SKM-1 treated with dmso at 0.1 percent for 144 hours (cell line): ENCODE data around the gene KXD1.
A peak's percentile ranks its signal among the peaks of the same experiment; 100 is the strongest.
"Not testable (repeated sequence)": the region's sequence is repeated elsewhere in the genome, so short reads cannot be mapped to it uniquely, and the experiment has no call there.

Experiments used
- DNase-seq: peaks from one replicate; lab custom pipeline; 2025; ENCODE audit not compliant: unreplicated experiment; lab: John Stamatoyannopoulos, UW

The KXD1 gene

DNA sequence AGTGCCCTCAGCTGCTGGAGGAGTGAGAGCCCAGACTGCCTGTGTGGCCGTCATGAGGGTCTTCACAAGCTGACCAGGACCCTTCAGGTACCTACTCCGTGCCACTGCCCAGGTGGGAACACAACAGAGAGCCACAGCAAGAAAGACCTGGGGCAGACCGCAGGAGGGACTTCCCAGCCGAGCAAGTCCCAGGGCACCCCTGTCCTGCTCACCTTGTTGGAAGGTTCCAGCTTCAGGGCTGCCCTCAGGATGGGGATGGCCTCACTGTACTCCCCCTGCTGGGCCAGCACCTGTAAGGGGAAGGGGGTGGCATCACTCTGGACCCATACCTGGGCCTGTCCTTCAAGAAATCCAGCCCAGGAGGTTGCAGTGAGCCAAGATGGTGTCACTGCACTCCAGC, 24.6 kb upstream of the KXD1 start:
- DNase-seq = no peak

DNA sequence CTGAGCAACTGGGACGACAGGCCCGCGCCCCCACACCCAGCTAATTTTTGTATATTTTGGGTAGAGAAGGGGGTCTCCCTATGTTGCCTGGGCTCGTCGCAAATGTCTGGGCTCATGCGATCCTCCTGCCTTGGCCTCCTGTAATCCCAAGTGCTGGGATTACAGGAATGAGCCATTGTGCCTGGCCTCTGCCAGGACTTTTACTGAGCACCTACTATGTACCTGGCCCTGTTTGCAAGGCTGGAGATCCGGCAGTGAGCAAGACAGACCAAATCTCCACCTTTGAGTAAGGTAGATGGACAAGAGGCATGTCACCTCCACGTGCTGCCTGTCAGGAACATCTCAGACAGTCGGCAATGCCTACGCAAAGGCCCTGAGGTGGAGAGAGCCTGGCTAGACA, 21.2 kb upstream of the KXD1 start:
- no peak for DNase-seq

DNA sequence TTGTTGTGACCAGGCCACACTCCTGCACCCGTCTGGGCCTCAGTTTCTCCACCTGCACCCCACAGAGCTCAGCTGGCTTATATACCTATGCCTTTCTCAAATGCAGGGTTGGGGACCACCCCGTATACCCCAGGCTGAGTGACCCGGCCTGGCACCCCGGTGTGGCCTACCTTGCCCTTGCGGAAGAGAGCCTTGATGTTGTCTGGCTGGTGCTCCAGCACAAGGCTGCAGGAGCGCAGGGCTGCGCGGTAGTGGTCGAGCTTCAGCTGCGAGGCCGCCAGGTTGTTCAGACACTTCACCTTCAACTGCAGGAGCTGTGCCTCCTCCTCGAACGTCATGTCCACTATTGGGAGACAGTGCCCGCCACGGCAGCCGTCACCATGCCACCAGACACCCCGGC, 20.2 kb upstream of the KXD1 start:
- no peak for DNase-seq

DNA sequence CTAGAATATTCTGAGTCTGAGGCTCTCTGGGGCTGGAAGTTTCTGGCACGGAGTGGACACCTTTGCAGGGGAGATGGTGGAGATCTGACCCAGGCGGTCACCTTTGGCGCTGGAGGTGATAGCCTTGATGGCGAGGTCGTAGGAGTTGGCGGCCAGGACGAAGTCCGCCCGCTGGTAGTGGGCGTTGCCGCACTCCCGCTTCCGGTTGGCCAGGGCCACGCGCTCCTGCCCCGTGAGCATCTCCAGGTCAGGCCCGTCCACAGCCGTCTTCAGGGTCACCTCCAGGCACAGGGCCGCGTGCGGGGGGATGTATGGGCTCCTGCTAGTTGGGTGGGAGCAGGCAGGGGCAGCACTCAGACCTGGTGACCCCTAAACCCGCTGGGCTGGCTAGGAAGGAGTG, 19.6 kb upstream of the KXD1 start:
- no peak for DNase-seq

DNA sequence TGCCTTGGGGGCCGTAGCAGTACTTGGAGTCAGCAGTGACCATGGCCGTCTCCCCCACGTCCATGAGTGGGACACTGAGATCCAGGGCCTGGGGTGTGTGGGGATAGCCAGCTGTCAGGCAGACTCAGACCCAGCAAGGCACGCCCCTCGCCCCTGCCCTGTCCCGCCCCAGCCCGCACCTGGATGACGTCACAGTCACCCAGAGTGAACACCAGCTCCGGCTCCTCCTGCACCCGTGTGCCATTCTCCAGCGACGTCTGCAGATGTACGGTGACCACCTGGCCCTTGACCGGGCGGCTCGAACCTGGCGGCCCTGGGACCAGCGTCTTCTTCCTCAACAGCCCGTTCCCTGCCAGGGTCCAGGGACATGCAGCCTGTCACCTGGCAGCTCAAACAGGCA, 18.3 kb upstream of the KXD1 start:
- no peak for DNase-seq

DNA sequence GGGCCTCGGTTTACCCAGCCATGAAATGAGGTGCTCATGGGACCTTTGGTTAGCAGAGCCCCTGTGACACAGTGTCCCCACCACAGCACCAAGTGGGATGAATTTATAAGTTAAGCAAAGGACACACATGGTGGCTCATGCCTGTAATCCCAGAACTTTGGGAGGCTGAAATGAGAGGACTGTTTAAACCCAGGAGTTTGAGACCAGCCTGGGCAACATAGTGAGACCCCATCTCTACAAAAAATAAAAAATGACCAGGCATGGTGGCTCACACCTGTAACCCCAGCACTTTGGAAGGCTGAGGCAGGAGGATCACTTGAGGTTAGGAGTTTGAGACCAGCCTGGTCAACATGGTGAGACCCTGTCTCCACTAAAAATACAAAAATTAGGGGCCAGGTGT, 17.5 kb upstream of the KXD1 start:
- not testable (repeated sequence) for DNase-seq

DNA sequence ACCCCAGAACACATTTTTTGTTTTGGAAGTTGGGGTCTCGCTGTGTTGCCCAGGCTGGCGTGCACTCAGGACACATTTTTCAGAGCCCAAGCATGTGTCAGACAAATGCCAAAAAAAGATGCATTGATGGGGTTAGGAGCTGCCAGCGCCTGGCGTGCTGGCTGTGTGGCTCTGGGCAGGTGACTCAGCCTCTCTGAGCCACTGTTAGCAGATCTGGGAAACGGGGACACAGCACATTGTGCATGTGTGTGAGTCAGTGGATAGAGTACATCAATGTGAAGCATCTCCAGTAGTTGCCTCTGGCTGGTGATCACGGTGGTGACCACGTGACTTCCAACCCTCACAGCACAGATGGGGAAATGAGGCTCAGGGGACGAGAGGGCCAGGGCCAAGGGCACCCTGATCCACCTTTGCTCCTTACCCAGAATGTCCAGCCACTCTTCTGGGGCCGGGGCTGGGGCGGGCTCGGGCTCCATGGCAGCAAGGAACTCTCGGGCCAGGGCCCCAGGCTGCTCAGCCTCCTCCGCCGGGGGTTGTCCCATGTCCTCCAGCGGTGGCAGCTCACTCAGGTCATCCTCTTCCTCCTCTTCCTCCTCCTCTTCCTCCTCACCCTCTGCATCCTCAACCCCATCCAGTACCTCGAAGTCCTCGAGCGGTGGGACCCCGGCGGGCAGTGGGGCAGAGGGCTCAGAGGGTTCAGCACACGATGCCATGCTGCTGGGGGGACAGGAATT, 16.2 kb upstream of the KXD1 start:
- no peak for DNase-seq

DNA sequence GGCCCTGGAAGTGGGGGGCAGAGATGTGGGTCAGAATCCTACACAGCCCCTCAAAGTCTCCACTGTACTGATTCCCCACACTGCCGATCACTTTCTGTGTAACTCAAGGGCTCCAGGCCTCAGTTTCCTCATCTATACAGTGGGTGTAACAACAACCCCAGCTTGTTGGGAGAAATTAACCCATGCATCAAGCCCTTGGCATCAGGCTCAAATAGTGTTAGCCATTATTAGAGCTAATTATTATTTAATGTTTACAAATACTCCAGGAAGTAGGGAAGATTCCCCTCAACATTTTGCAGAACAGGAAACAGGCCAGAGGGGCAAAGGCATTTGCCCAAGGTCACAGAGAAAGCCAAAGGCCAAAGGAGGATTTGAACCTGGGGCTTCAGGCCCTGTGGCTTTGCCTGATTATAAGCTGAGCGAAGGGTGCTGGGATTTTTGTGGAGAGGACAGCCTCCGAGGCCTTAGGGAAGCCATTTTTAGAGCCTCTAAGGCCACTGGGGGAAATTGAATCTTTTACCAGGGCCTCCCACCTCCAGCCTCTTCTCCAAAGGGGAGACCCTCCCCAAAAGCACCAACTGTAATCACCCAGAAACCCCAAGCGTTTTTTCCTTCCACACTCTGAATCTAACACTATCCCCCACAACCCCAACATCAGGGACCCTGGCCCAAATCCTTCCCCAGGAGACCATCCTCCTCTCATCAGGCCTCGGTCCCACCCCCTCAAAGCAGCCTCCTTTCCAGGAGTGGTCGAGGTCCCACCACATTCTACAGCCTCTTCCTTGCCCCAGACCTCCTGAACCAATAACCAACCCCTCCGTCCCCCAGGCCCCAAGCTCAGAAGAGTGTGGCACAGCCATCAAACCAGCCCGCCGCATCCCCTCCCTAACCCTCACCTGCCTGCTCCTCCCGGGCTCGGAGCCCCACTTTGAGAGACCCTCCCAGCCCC, 15.4 kb upstream of the KXD1 start:
- no peak for DNase-seq

DNA sequence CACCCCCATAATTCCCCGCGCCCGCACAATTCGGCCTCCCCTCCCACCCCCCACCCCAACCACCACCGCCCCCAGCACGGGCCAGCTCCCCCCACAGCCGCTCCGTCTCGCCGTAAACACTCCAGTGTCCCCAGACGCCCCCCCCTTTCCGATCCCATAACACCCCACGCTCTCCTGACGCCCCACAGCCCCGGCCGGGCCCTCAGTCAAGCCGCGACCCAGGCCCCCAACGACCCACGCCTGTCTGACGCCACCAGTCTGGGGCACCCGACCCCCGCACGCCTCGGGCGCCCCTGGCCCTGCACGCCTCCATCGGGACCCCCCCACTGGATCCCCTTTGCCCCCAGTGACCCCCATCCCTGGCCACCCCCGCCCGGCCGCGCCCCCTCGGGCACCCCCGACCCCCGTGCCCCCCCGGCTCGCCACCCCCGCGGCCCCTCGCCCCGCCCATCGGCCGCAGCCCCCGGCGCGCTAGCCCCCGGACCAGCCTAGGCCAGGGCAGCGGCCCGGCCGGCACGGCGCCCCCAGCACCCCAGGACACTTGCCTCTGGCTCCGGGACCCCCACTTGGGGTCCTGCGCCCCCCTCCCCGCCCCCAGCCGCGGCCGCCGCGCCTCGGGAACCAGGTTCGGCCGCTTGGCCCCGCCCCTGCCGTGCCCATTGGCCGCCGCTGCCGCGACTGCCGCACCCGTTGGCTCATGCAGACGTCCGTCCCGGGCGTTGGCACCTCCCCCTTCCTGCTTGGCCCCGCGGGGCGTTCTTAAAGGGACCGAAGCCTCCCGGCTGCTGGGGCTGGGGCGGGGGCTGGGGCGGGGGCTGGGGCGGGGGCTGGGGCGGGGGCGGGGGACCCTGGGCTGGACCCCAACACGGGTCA, 14.5 kb upstream of the KXD1 start, which contains the start of gene FKBP8:
TSS of gene FKBP8 (minus strand) at position 633 of the 873 bp plus-strand sequence. CDS start 1,603 bp downstream, outside the sequence.
- peak; percentile 92 for DNase-seq

DNA sequence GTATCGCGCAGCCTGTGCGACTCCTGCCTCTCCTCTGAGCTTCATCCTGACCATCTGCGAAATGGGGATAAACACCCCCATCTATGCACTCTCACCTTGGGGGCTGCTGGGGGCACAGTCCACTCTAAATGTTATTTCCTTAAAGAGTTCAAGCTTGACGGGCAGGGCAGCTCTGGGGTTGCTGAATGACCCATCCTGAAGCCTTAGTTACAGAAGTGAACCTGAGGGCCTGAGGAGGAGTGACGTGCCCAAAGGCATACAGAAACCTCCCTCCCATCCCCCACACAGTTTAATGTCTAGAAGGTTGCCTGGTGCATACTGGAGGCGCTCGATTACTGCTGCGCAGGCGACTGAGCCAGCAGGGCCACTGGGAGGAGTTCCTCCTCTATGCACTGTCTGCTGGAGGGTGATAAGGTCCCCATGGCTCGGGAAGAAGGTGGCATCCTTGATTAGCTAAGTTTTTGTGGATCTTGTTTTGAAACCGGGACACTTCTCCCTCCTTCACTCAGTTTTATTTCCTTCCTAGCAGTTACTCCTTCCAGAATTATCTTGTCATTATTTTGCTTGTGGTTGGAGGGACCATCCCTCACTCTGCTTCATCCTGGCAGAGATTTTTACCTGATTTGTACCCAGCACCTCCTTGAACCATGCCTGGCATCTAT, 13.7 kb upstream of the KXD1 start:
- DNase-seq = peak; percentile 85

DNA sequence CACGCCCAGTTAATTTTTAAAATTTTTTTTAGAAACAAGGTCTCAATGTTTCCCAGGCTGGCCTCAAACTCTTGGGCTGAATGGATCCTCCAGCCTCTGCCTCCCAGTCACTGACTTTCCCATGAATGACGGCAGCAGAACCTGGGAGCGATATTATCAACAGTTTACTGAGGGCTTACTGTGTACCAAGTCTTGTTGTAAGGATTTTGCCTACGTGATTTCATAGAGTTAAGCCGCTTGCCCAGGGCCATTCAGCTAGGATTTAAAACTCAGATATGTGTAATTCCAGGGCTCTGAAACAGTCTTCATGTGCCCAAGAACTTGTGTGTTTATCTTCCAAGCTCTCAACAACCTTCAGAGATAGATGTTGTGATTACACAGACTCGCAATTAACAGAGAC, 6.0 kb upstream of the KXD1 start:
- no peak for DNase-seq

DNA sequence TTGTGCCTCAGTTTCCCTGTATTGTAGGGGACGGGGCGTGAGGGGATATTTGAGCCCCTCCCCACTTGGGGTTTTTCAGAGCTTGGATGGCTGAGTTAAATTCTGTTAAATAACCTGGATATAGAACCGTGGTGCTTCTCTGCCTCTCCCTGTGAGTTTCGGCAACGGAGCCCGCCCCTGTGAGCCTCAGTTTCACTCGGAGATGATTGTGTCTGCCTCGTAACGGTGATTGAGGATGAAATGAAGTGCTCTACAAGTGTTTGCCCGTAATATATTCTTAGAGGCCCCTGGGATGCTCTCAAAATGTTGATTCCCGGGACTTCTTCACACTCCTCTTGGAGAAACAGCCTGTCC, 509 bp downstream of the KXD1 start:
- no peak for DNase-seq

DNA sequence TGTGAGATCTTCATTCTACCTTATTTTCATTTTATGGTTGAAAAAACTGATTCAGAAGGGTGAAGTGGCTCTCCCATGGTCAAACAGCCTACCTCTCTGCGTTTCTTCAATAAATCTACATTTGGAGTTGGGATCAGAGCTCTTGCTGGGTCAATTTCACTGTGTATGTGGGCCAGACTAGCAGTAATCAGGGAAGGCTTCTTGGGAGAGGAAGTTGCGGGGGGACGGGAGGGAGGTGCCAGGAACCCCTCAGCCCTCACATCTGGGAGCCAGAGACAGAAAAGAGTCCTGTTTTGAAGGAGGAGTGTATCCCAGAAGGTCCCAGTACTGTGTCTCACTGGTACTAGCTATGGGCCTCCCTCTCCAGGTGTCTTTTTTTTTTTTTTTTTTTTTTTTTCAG, 934 bp downstream of the KXD1 start:
- no peak for DNase-seq

DNA sequence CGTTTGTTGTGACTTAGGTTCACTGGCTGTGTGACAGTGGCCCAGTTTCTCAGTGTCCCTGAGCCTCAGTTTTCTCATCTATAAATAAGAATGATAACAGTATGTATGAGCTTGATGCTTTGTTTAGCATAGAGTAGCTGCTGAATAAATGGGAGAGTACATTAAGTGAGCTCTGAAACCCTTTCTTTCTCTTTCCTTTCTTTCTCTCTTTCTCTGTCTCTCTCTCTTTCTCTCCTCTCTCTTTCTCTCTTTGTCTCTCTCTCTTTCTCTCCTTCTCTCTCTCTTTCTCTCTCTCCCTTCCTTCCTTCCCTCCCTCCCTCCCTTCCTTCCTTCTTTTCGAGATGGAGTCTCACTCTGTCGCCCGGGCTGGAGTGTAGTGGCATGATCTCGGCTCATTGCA, 2.0 kb downstream of the KXD1 start:
- no peak for DNase-seq

DNA sequence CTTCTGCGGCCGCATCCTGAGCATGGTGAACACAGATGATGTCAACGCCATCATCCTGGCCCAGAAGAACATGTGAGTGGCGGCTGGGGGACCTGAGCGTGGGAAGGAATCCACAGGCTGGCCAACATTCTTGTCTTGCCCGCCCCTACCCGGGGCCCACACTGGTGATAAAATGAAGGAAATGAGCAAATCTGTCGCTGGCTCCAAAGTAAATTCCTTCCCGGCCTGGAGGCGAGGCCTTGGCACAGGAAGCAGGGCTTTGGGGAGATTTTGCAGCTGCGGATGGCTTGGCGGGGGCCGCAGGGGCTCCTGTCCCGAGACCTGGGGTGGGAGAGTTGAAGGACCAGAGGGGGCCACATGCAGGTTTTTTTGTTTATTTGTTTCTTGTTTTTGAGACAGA, 4.4 kb downstream of the KXD1 start:
- DNase-seq = no peak

DNA sequence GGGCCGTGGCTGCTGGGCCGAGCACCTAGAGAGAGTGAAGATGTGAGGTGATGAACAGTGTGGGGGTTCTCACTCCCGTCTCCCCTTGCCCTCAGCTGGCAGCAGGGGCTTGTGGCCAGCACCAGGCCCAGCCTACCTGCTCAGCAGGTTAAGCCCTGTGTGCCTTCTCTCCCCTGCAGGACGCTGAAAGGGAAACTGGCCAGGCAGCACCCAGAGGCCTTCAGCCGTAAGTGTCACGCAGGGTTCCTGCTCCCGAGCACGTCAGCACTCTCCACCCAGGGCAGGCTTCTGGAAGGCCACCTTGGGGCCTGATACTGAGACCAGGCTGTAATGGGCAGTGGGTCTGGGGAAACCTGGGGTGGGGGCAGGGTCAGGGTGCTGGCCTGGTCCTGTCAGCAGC, 9.3 kb downstream of the KXD1 start:
- no peak for DNase-seq

DNA sequence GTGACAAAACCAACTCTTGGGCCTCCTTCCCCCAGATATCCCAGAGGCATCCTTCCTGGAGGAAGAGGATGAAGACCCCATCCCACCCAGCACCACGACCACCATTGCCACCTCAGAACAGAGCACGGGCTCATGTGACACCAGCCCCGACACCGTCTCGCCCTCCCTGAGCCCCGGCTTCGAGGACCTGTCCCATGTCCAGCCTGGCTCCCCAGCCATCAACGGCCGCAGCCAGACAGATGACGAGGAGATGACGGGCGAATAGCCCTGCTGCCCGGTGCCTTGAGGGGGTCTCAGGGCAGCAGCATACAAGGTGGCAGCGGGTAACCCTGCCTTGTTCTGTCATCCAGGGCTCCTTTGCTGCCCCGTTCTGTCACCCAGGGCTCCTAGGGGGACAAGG, 10.7 kb downstream of the KXD1 start:
- no peak for DNase-seq

DNA sequence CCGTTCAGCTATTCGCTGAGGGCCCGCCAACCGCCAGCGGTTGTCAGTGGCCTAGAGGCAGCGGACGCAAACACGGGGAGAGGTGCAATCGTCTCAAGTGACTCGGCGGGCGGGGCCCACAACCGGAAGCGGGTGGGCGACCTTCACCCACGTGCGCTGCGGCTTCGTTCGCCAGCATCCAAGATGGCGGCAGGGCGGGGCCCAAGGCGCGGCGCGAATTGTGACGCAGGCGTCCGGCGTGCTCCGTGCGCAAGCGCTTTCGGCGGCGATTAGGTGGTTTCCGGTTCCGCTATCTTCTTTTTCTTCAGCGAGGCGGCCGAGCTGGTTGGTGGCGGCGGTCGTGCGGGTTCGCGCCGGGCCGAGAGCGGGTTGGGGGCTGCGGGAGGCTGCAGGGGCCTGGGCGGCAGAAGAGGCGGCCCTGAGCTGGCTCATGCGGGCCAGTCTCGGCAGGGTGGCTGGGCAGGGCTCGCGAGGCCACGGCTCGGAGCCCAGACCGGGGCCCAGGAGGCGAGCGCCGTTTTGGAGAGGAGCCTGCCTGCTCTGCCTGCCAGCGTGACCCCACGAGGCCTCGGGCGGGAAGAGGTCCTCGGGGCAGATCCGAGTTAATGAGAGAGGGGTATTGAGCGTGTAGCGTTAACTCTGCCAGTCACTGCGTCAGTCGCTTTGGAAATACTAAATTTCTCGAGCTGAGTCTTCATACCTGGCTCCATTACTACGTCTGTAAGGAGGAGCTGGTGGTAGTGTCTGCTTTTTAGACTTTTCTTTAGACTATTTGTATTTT, 14.1 kb downstream of the KXD1 start, which contains the start of gene UBA52:
TSS of gene UBA52 (plus strand) at position 294 of the 781 bp plus-strand sequence. CDS start 1,444 bp downstream, outside the sequence.
- DNase-seq = peak; percentile 97

DNA sequence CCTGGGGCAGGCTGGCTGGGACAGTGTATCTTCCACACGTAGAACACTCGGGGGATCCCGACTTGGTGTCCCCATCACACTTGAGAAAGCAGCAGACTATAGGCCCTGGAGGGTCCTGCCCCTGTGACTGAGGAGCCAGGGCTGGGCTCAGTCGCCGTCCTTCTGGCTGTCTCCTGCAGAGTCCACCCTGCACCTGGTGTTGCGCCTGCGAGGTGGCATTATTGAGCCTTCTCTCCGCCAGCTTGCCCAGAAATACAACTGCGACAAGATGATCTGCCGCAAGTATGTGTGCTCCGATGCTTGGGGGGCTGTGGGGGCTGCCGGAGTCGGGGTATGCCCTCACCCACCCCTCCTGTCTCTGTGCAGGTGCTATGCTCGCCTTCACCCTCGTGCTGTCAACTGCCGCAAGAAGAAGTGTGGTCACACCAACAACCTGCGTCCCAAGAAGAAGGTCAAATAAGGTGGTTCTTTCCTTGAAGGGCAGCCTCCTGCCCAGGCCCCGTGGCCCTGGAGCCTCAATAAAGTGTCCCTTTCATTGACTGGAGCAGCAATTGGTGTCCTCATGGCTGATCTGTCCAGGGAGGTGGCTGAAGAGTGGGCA, 17.1 kb downstream of the KXD1 start:
- DNase-seq = no peak
